Myocyte (in vitro differentiated cells): ENCODE results near the gene BCL11A. TPM values are rescaled to one million over a fixed set of nuclear protein-coding genes. Genes with fewer than 3 reads are reported as not detected.

Experiments used
- DNase-seq: peaks from one replicate; pipeline ENCODE4 v3.0.0-alpha.2; 2012; ENCODE audit warnings: low read depth
- total RNA-seq: library from RNA; depleted of rRNA; stranded (reverse); fragments of >200 nt; gene quantifications from 2 replicates; pipeline ENCODE4 v1.2.3, GENCODE V29; 2014

The BCL11A gene
- total RNA-seq, 1 donor from 2014 or later: 0.11 TPM

- peak; percentile 51 for DNase-seq
These were observed 25.0 kb downstream of the BCL11A start for GRCh38 chr2:60528281-60529020.

DNA sequence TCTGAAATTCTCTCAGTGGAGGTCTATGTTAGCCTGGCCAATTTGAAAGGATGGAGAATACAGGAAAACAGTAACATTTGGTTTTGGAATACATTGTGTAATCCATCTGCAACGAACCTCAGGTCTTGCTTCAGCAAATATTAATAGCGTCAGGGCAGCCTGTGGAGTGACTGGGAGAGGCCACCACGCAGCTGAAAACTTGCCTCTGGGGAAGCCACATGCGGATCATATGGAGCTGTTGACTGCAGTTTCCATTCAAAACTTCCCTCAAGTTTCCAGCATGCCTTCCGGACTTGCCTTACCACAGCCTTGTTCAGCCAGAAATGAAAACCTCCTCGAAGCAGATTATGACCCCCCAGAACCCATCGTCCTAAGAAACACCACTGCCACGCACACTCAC is 25.7 kb downstream of the BCL11A start:
- peak; percentile 13 for DNase-seq

- DNase-seq: no peak
These were observed 26.8 kb downstream of the BCL11A start for GRCh38 chr2:60526623-60527022.

DNA sequence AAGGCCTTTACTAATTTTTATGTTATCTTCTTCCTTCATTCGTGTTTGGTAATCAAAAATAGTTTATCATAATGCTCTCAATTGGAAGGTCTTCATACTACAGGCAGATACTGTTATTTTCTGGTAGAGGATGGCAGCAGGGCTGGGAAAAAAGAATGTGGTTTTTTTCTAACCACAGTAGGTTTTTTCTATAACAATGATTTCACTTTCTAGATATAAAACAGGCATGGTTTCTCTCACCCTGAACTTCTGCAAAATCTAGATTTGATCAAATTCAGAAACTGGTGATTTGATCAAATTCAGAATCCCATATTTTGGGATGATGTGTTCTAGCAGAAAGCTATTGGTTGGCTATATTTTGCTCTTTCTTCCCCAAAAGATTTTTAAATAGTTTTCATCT is 27.6 kb downstream of the BCL11A start:
- no peak for DNase-seq

- no peak for DNase-seq
These were observed 28.6 kb downstream of the BCL11A start for GRCh38 chr2:60524874-60525273.

DNA sequence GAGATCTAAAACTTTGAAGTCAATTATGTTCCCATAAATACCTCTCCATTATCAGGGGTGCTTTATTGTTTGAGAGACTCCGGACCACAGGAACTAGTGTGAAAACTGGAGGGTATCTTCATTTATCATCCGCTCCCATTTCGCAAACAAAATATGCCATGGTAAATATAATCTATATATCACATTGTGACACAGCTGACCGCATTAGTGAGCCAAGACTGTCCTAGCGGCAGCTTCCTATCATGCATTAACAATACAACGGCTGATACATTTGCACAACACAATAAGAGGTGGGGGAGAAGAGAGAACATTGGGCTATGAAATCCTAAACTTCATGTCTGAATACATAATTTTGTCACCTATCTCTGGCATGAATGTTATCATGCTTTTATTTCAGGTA is 29.5 kb downstream of the BCL11A start:
- no peak for DNase-seq

- no peak for DNase-seq
These were observed 31.0 kb downstream of the BCL11A start for GRCh38 chr2:60522462-60522861.

- no peak for DNase-seq
These were observed 31.8 kb downstream of the BCL11A start for GRCh38 chr2:60521626-60522025.

DNA sequence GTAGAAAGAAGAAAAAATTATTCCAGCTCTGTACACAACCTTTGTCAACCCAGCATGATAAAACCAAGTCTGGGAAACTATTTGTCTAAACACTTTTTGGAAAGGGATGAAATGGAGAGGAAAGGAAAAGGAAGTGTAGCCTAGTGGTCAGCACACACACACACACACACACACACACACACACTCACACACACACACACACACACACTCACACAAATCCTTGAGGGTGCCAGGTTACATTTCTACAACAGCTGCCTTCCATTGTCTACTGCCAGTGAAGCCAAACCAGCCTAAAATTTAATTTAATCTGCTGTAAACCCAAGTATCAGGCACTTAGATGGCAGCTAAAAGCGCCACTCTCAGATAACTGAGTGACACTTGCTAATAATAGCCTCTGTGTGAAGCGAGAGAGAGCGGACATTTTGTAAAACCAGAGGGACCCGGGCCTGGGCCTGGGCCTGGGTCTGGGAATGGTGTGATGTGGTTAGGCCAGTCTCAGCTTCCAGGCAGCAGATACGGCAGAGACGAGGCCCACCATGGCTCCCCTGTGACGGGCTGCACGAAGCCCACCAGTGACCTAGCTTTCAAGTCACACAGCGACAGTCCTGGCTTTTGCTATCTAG is 32.4 kb downstream of the BCL11A start:
- DNase-seq: no peak

- no peak for DNase-seq
These were observed 33.1 kb downstream of the BCL11A start for GRCh38 chr2:60520151-60520876.

GRCh38 chr2:60519231-60519863 is 34.1 kb downstream of the BCL11A start:
- no peak for DNase-seq

- no peak for DNase-seq
These were observed 34.9 kb downstream of the BCL11A start for GRCh38 chr2:60518567-60518966.

DNA sequence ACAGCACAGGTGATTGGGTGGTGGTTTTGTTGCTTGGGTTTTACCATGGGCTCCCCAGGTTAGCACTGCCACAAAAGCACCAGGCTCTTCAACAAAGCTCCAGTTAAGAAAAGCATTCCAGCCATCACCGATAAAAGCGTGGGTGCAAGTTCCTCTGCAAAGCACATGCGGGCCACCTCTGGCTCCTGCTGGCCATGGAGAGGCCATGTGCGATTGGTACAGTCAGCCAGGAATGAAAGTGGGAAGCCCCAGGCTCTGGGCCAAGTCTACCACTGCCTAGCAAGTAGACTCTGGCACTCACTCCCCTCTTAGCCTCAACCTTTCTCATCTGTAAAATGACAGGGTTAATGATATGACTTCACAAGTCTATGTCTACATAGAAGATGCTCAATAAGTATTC is 36.0 kb downstream of the BCL11A start:
- DNase-seq: no peak

GRCh38 chr2:60516826-60517225 is 36.6 kb downstream of the BCL11A start:
- DNase-seq: no peak

- peak; percentile 6 for DNase-seq
These were observed 37.1 kb downstream of the BCL11A start for GRCh38 chr2:60516383-60516811.

- no peak for DNase-seq
These were observed 37.7 kb downstream of the BCL11A start for GRCh38 chr2:60515721-60516226.

DNA sequence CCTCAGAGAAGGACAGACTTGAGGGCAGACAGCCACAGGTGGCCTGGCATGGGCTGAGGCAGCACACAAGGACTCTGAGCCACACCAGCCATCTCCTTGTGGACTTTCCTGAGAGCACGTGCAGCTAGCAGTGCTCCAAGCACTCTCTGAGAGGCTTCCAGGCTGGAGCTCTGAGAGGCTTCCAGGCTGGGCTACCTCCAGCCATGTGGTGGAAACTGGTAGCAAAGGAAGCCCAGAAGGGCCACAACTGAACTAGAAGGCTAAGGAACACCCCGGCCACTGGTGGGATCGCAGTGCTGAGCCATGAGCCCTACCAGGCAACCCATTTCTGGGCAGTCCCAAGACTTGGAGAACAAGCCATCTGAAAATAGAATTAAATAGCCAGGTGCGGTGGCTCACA is 39.5 kb downstream of the BCL11A start:
- DNase-seq: no peak

GRCh38 chr2:60513191-60513590 is 40.3 kb downstream of the BCL11A start:
- DNase-seq: no peak

GRCh38 chr2:60512641-60513040 is 40.8 kb downstream of the BCL11A start:
- no peak for DNase-seq

GRCh38 chr2:60512062-60512622 is 41.3 kb downstream of the BCL11A start:
- no peak for DNase-seq

DNA sequence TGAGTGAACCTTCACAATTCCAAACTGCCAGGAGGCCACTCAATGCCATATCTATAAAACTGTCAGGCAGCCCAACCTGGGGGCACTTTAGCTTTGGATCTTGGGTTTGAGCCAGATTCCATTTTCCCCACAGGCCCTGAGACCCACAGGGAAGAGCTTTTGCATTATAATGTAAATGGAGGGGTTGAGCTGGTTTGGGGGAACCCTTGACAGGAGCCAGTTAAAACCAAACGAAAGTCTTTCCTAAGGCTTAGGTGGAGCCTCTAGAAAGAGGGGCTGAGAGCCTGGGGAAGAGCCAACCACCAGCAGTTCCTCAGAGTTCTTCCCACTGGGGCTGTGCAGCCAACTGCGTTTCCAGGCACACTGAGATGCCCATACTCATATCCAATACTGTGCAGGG is 42.7 kb downstream of the BCL11A start:
- no peak for DNase-seq
